Thyroid gland (tissue), 4 donors: ENCODE data around the gene KCNMB2. TPM values are rescaled to one million over a fixed set of nuclear protein-coding genes. Genes with fewer than 3 reads are reported as not detected.

Experiments used
- DNase-seq, 2 donors: peaks; one replicate each; pipeline ENCODE4 v3.0.0-alpha.2; 2019
- H3K27ac ChIP-seq, 3 donors: fragments of 200-600 bp; sonication (generic); 1 replicate in 2 of 3; 2 replicates in 1 of 3; pipeline ENCODE4 v1.5.1; 2016 to 2019; ENCODE audit warnings: mild to moderate bottlenecking in 1 of 3, moderate library complexity in 1 of 3
- H3K27me3 ChIP-seq: fragments of 200-600 bp; sonication (generic); one replicate; pipeline ENCODE4 v1.5.1; 2019
- H3K36me3 ChIP-seq, 2 donors: fragments of 200-600 bp; sonication (generic); one replicate each; pipeline ENCODE4 v1.5.1; 2016 to 2019
- H3K4me1 ChIP-seq, 2 donors: fragments of 200-600 bp; sonication (generic); one replicate each; pipeline ENCODE4 v1.5.1; 2017 to 2019
- H3K4me3 ChIP-seq, 3 donors: fragments of 200-600 bp; sonication (generic); replicated peaks in 1 of 3; 1 replicate in 2 of 3; 2 replicates in 1 of 3; pipeline ENCODE4 v1.5.1; 2016; ENCODE audit warnings: mild to moderate bottlenecking in 1 of 3
- H3K9me3 ChIP-seq: fragments of 200-600 bp; sonication (generic); one replicate; pipeline ENCODE4 v1.5.1; 2017
- CTCF ChIP-seq, 6 experiments: fragments of 200-600 bp in 3 of 6; fragments of 450-650 bp in 3 of 6; sonication (generic) in 3 of 6; IDR thresholded peaks; one replicate each; pipeline ENCODE4 v1.5.1; 2016 to 2019; ENCODE audit warnings: antibody characterized with exemption in 6 of 6, mild to moderate bottlenecking in 2 of 6, inconsistent platforms in 1 of 6, moderate library complexity in 1 of 6
- POLR2A ChIP-seq, 2 donors: fragments of 450-650 bp; IDR thresholded peaks; one replicate each; pipeline ENCODE4 v1.6.1; 2017; ENCODE audit warnings: antibody characterized with exemption in 2 of 2, mild to moderate bottlenecking in 2 of 2, moderate library complexity in 1 of 2
- WGBS, 2 donors: methylation state at CpG; one replicate each; pipeline ENCODE4 v1.1.5; 2017; 5-methylcytosine and 5-hydroxymethylcytosine counted together
- intact Hi-C: fragments of 100-400 bp; cut with DNase I; formaldehyde crosslinking; loops from one replicate; pipeline ENCODE4 v1.15.1; 2023
- total RNA-seq, 4 donors: library from RNA; depleted of rRNA; stranded (reverse); fragments of >200 nt; gene quantifications; one replicate each; pipeline ENCODE4 v1.2.3, GENCODE V29; 2016

The KCNMB2 gene
- total RNA-seq, 4 donors from 2014 or later, result 0.56 to 0.92 (median 0.81) TPM; not detected in 1

GRCh38 chr3:178712247-178712646, 176.0 kb downstream of the KCNMB2 start:
- Histone ChIP-seq H3K4me3 (no peak overlapping the region), H3K36me3 (no peaks in the 10 kb centered on the region), H3K27me3 (no peaks in the 10 kb centered on the region), H3K4me1 (peaks cover 0 to 5% of the 10 kb centered on the region in 2 donors), H3K27ac (no peak overlapping the region), H3K9me3 (no peaks in the 10 kb centered on the region)
- DNase-seq, result no peak
- 92% methylated on average over 5 of the region's 5 CpGs for WGBS, 2 donors
- TF ChIP-seq CTCF (IDR thresholded peaks at IDR 0.05), result no peak
- TF ChIP-seq POLR2A (IDR thresholded peaks at IDR 0.05), result no peak
- intact Hi-C loops, result no loop called here

GRCh38 chr3:178714925-178715832, 178.9 kb downstream of the KCNMB2 start:
- DNase-seq, result no peak
- H3K36me3 ChIP-seq, result no peaks in the 10 kb centered on the region
- no peak for TF ChIP-seq POLR2A (IDR thresholded peaks at IDR 0.05)
- TF ChIP-seq CTCF (IDR thresholded peaks at IDR 0.05), result no peak
- H3K9me3 ChIP-seq, result no peaks in the 10 kb centered on the region
- H3K4me1 ChIP-seq, result peaks cover 3 to 6% of the 10 kb centered on the region in 2 donors
- 79 to 81% methylated on average over 4 of the region's 4 CpGs for WGBS, 2 donors
- H3K27me3 ChIP-seq, result no peaks in the 10 kb centered on the region
- no peak overlapping the region for H3K27ac ChIP-seq
- intact Hi-C loops, result no loop called here
- H3K4me3 ChIP-seq, result no peak overlapping the region

GRCh38 chr3:178718995-178719635, 182.9 kb downstream of the KCNMB2 start:
- intact Hi-C loops, result no loop called here
- no peak for DNase-seq
- H3K4me1 ChIP-seq, result peaks cover 3 to 6% of the 10 kb centered on the region in 2 donors
- H3K9me3 ChIP-seq, result no peaks in the 10 kb centered on the region
- 91 to 95% methylated on average over 1 of the region's 1 CpG for WGBS, 2 donors
- H3K36me3 ChIP-seq, result no peaks in the 10 kb centered on the region
- H3K27me3 ChIP-seq, result no peaks in the 10 kb centered on the region
- TF ChIP-seq POLR2A (IDR thresholded peaks at IDR 0.05) (no peak), CTCF (IDR thresholded peaks at IDR 0.05) (no peak)
- no peak overlapping the region for H3K4me3 ChIP-seq
- H3K27ac ChIP-seq, result no peak overlapping the region

- Histone ChIP-seq H3K4me3 (no peak overlapping the region), H3K27me3 (no peaks in the 10 kb centered on the region), H3K36me3 (no peaks in the 10 kb centered on the region), H3K9me3 (no peaks in the 10 kb centered on the region), H3K4me1 (peaks cover 18 to 28% of the 10 kb centered on the region in 2 donors), H3K27ac (no peak overlapping the region)
- intact Hi-C loops, result no loop called here
- WGBS, 2 donors, result 93 to 98% methylated on average over 4 of the region's 4 CpGs
- no peak for DNase-seq
- no peak for TF ChIP-seq POLR2A (IDR thresholded peaks at IDR 0.05)
- no peak for TF ChIP-seq CTCF (IDR thresholded peaks at IDR 0.05)
Measured at GRCh38 chr3:178732824-178733223, 196.6 kb downstream of the KCNMB2 start.
